GM23248 (cell line): ENCODE results near the gene XPO6. TPM values are rescaled to one million over a fixed set of nuclear protein-coding genes. Genes with fewer than 3 reads are reported as not detected.
A peak's percentile ranks its signal among the peaks of the same experiment; 100 is the strongest.

Experiments used
- DNase-seq: peaks from one replicate; pipeline ENCODE4 v3.0.0-alpha.2; 2015
- H2AFZ ChIP-seq: fragments of 200-600 bp; sonication (generic); 2 replicates; pipeline ENCODE4 v1.6.1; 2016; ENCODE audit warnings: antibody characterized with exemption
- H3F3A ChIP-seq: fragments of 200-600 bp; sonication (generic); 2 replicates; pipeline ENCODE4 v1.6.1; 2016; ENCODE audit warnings: mild to moderate bottlenecking, antibody characterized with exemption, mixed run types; ENCODE audit not compliant: insufficient read depth
- H3K27ac ChIP-seq: fragments of 200-600 bp; sonication (generic); 2 replicates; pipeline ENCODE4 v1.5.1; 2016; ENCODE audit warnings: mild to moderate bottlenecking
- H3K27me3 ChIP-seq: fragments of 200-600 bp; sonication (generic); replicated peaks from 2 replicates; pipeline ENCODE4 v1.6.1; 2016; ENCODE audit warnings: mild to moderate bottlenecking; ENCODE audit not compliant: insufficient read depth
- H3K36me3 ChIP-seq: fragments of 200-600 bp; sonication (generic); 2 replicates; pipeline ENCODE4 v1.6.1; 2016; ENCODE audit warnings: low read depth, mild to moderate bottlenecking
- H3K4me1 ChIP-seq: fragments of 200-600 bp; sonication (generic); 2 replicates; pipeline ENCODE4 v1.6.1; 2016; ENCODE audit warnings: mild to moderate bottlenecking; ENCODE audit not compliant: insufficient read depth
- H3K4me2 ChIP-seq: fragments of 200-600 bp; sonication (generic); one replicate; pipeline ENCODE4 v1.6.1; 2016; ENCODE audit warnings: mild to moderate bottlenecking; ENCODE audit not compliant: unreplicated experiment
- H3K4me3 ChIP-seq: fragments of 200-600 bp; sonication (generic); 2 replicates; pipeline ENCODE4 v1.5.1; 2016; ENCODE audit warnings: mild to moderate bottlenecking
- H3K79me2 ChIP-seq: fragments of 200-600 bp; sonication (generic); 2 replicates; pipeline ENCODE4 v1.6.1; 2016; ENCODE audit warnings: mild to moderate bottlenecking; ENCODE audit not compliant: insufficient read depth
- H3K9ac ChIP-seq: fragments of 200-600 bp; sonication (generic); 2 replicates; pipeline ENCODE4 v1.6.1; 2016; ENCODE audit warnings: mild to moderate bottlenecking
- H3K9me2 ChIP-seq: fragments of 200-600 bp; sonication (generic); 2 replicates; pipeline ENCODE4 v1.6.1; 2016; ENCODE audit warnings: mixed run types, mild to moderate bottlenecking, moderate library complexity; ENCODE audit not compliant: insufficient read depth
- H3K9me3 ChIP-seq: fragments of 200-600 bp; sonication (generic); one replicate; pipeline ENCODE4 v1.6.1; 2017; ENCODE audit warnings: low read depth
- H4K20me1 ChIP-seq: fragments of 200-600 bp; sonication (generic); 2 replicates; pipeline ENCODE4 v1.6.0; 2016; ENCODE audit not compliant: insufficient read depth
- EZH2 ChIP-seq: fragments of 200-600 bp; sonication (generic); IDR thresholded peaks from 2 replicates; pipeline ENCODE4 v1.6.1; 2018; ENCODE audit warnings: antibody characterized with exemption, mild to moderate bottlenecking; ENCODE audit not compliant: insufficient read depth, poor library complexity, severe bottlenecking
- EZH2phosphoT487 ChIP-seq: fragments of 200-600 bp; sonication (generic); IDR thresholded peaks from 2 replicates; pipeline ENCODE4 v1.6.1; 2018; ENCODE audit warnings: antibody characterized with exemption, moderate library complexity, mild to moderate bottlenecking, low read depth; ENCODE audit not compliant: insufficient read depth
- WGBS, 2 experiments: methylation state at CpG; one replicate each; pipeline ENCODE4 v1.1.6; 2015 to 2017; ENCODE audit warnings: low lambda C conversion rate in 2 of 2, low coverage in 1 of 2; ENCODE audit errors: missing lambda C conversion rate in 2 of 2; 5-methylcytosine and 5-hydroxymethylcytosine counted together
- in situ Hi-C: fragments of 300-500 bp; cut with MboI; formaldehyde crosslinking; loops from 2 replicates; pipeline ENCODE4 v1.15.0; 2020
- polyA plus RNA-seq: library from polyadenylated mRNA; unstranded; fragments of >200 nt; fragmentation: Nextera tagmentation; extraction: Ambion mirVana; gene quantifications from 2 replicates; pipeline ENCODE4 v1.2.1, GENCODE V29; 2016
- total RNA-seq: library from RNA; depleted of rRNA; stranded (reverse); fragments of >200 nt; shearing (Covaris generic); gene quantifications from 2 replicates; pipeline ENCODE4 v1.2.3, GENCODE V29; 2014

The XPO6 gene
- total and polyA plus RNA-seq, 2 experiments from 2014 or later: 50.7 to 118 TPM

- H3K4me2 ChIP-seq: no peak overlapping the region
- H3K4me1 ChIP-seq: peaks cover 9% of the 10 kb centered on the region; the same call in 1 of the 2 replicates
- H3K4me3 ChIP-seq: no peak overlapping the region
- H2AFZ ChIP-seq: no peak overlapping the region
- no peaks in the 10 kb centered on the region for H3K9me3 ChIP-seq
- no peak for TF ChIP-seq EZH2phosphoT487
- TF ChIP-seq EZH2: no peak
- peaks cover 97% of the 10 kb centered on the region for H3K79me2 ChIP-seq
- H3K27me3 ChIP-seq: no peaks in the 10 kb centered on the region
- peaks cover 3% of the 10 kb centered on the region; the same call in 1 of the 2 replicates for H4K20me1 ChIP-seq
- peaks cover 6% of the 10 kb centered on the region; the same call in 1 of the 2 replicates for H3F3A ChIP-seq
- H3K9ac ChIP-seq: no peak overlapping the region
- 96% methylated on average over 10 of the region's 10 CpGs for WGBS, 2 experiments
- in situ Hi-C loops: no loop called here
- no peak for DNase-seq
- no peak overlapping the region for H3K27ac ChIP-seq
- H3K36me3 ChIP-seq: peaks cover 36% of the 10 kb centered on the region
- H3K9me2 ChIP-seq: no peaks in the 10 kb centered on the region
Measured at GRCh38 chr16:28156056-28156680, 55.6 kb downstream of the XPO6 start.

GRCh38 chr16:28155293-28155692, 56.5 kb downstream of the XPO6 start:
- H3K79me2 ChIP-seq: peaks cover 99% of the 10 kb centered on the region

GRCh38 chr16:28151180-28151579, 60.6 kb downstream of the XPO6 start:
- Histone ChIP-seq H3K4me3 (no peak overlapping the region), H3K4me1 (no peaks in the 10 kb centered on the region), H4K20me1 (no peaks in the 10 kb centered on the region), H3K9me2 (no peaks in the 10 kb centered on the region), H3K9ac (no peak overlapping the region), H3K27me3 (no peaks in the 10 kb centered on the region), H3K9me3 (no peaks in the 10 kb centered on the region), H3F3A (no peaks in the 10 kb centered on the region), H3K4me2 (no peak overlapping the region), H2AFZ (no peak overlapping the region), H3K79me2 (peaks cover 98% of the 10 kb centered on the region), H3K27ac (no peak overlapping the region), H3K36me3 (peaks cover 52% of the 10 kb centered on the region)
- in situ Hi-C loops: no loop called here
- WGBS, 2 experiments: 82 to 87% methylated on average over 7 of the region's 7 CpGs
- TF ChIP-seq EZH2: no peak
- no peak for TF ChIP-seq EZH2phosphoT487
- no peak for DNase-seq

More at GRCh38 chr16:28155293-28155692, 56.5 kb downstream of the XPO6 start:
- DNase-seq: no peak
- H3K4me2 ChIP-seq: no peak overlapping the region
- H2AFZ ChIP-seq: no peak overlapping the region
- H3K9me2 ChIP-seq: no peaks in the 10 kb centered on the region
- in situ Hi-C loops: no loop called here
- H4K20me1 ChIP-seq: no peaks in the 10 kb centered on the region
- no peaks in the 10 kb centered on the region for H3K9me3 ChIP-seq
- no peaks in the 10 kb centered on the region for H3K27me3 ChIP-seq
- H3F3A ChIP-seq: no peaks in the 10 kb centered on the region; the same call in 1 of the 2 replicates
- H3K27ac ChIP-seq: no peak overlapping the region
- peaks cover 9% of the 10 kb centered on the region; the same call in 1 of the 2 replicates for H3K4me1 ChIP-seq
- WGBS, 2 experiments: 63 to 73% methylated on average over 3 of the region's 3 CpGs
- H3K36me3 ChIP-seq: peaks cover 40% of the 10 kb centered on the region
- no peak overlapping the region for H3K4me3 ChIP-seq
- TF ChIP-seq EZH2: no peak
- no peak overlapping the region for H3K9ac ChIP-seq

GRCh38 chr16:28149011-28149888, 62.5 kb downstream of the XPO6 start:
- peaks cover 96% of the 10 kb centered on the region for H3K79me2 ChIP-seq
- no peak overlapping the region for H3K4me2 ChIP-seq
- no peak overlapping the region for H3K9ac ChIP-seq
- WGBS, 2 experiments: 91 to 93% methylated on average over 12 of the region's 12 CpGs
- H3K36me3 ChIP-seq: peaks cover 45% of the 10 kb centered on the region
- H3K4me3 ChIP-seq: no peak overlapping the region
- H3K9me2 ChIP-seq: no peaks in the 10 kb centered on the region
- in situ Hi-C loops: no loop called here
- no peaks in the 10 kb centered on the region for H3K27me3 ChIP-seq
- H3K9me3 ChIP-seq: no peaks in the 10 kb centered on the region
- H4K20me1 ChIP-seq: no peaks in the 10 kb centered on the region
- H3K4me1 ChIP-seq: no peaks in the 10 kb centered on the region
- DNase-seq: peak; percentile 21
- H3F3A ChIP-seq: no peaks in the 10 kb centered on the region
- no peak overlapping the region for H2AFZ ChIP-seq
- H3K27ac ChIP-seq: no peak overlapping the region
- TF ChIP-seq EZH2phosphoT487 (no peak), EZH2 (no peak)
